ENCODE measurements around the gene BCL3.
"Not testable (repeated sequence)": the region's sequence is repeated elsewhere in the genome, so short reads cannot be mapped to it uniquely, and the experiment has no call there.

- TF ChIP-seq CTCF (IDR thresholded peaks at IDR 0.05 in 2 of 3, conservative IDR thresholded peaks at IDR 0.05 in 1 of 3; ENCODE audit: control insufficient read depth in 2 of 3, extremely low read depth in 1 of 3, insufficient read depth in 1 of 3, low read depth in 3 of 3, low read length in 3 of 3); RBBP5 (conservative IDR thresholded peaks at IDR 0.05); POLR2AphosphoS5 (IDR thresholded peaks at IDR 0.05; ENCODE audit: low read length); FOXM1 (IDR thresholded peaks at IDR 0.05; ENCODE audit: low read depth, low read length); SP1 (IDR thresholded peaks at IDR 0.05; ENCODE audit: low read depth, low read length); EP300 (IDR thresholded peaks at IDR 0.05; ENCODE audit: borderline replicate concordance in 1 of 2, control insufficient read depth in 1 of 2, low read depth in 2 of 2, low read length in 2 of 2); POLR2A (IDR thresholded peaks at IDR 0.05; ENCODE audit: low read depth, low read length); YY1 (IDR thresholded peaks at IDR 0.05; ENCODE audit: low read depth, low read length); GATAD2B (conservative IDR thresholded peaks at IDR 0.05; ENCODE audit: low read depth); EZH2 (IDR thresholded peaks at IDR 0.05; ENCODE audit: borderline replicate concordance, control insufficient read depth, low read depth, low read length); POLR2AphosphoS2 (IDR thresholded peaks at IDR 0.05; ENCODE audit: low read depth, low read length); EGR1 (IDR thresholded peaks at IDR 0.05; ENCODE audit: borderline replicate concordance in 1 of 2, low read depth in 2 of 2, low read length in 2 of 2); MEF2A (IDR thresholded peaks at IDR 0.05; ENCODE audit: insufficient read depth, low read depth, low read length): not testable (repeated sequence)
- TF ChIP-seq, protein P1, sequence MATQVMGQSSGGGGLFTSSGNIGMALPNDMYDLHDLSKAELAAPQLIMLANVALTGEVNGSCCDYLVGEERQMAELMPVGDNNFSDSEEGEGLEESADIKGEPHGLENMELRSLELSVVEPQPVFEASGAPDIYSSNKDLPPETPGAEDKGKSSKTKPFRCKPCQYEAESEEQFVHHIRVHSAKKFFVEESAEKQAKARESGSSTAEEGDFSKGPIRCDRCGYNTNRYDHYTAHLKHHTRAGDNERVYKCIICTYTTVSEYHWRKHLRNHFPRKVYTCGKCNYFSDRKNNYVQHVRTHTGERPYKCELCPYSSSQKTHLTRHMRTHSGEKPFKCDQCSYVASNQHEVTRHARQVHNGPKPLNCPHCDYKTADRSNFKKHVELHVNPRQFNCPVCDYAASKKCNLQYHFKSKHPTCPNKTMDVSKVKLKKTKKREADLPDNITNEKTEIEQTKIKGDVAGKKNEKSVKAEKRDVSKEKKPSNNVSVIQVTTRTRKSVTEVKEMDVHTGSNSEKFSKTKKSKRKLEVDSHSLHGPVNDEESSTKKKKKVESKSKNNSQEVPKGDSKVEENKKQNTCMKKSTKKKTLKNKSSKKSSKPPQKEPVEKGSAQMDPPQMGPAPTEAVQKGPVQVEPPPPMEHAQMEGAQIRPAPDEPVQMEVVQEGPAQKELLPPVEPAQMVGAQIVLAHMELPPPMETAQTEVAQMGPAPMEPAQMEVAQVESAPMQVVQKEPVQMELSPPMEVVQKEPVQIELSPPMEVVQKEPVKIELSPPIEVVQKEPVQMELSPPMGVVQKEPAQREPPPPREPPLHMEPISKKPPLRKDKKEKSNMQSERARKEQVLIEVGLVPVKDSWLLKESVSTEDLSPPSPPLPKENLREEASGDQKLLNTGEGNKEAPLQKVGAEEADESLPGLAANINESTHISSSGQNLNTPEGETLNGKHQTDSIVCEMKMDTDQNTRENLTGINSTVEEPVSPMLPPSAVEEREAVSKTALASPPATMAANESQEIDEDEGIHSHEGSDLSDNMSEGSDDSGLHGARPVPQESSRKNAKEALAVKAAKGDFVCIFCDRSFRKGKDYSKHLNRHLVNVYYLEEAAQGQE (IDR thresholded peaks at IDR 0.05; ENCODE audit: low read depth, low read length) = not testable (repeated sequence)
Measured at GRCh38 chr19:44721369-44721768, 27.1 kb upstream of the BCL3 start.
